Body of pancreas (tissue), 4 donors: ENCODE measurements around the gene PDHX.

Experiments used
- POLR2A ChIP-seq, 3 donors: fragments of 450-650 bp; IDR thresholded peaks; one replicate each; pipeline ENCODE4 v1.6.1; 2016; ENCODE audit warnings: antibody characterized with exemption in 3 of 3, mild to moderate bottlenecking in 2 of 3
- TF ChIP-seq, protein P1 (sequence below), 7 experiments: fragments of 450-650 bp in 4 of 7; fragments of 200-600 bp in 3 of 7; sonication (generic) in 3 of 7; IDR thresholded peaks; one replicate each; pipeline ENCODE4 v1.5.1; 2016 to 2019; ENCODE audit warnings: antibody characterized with exemption in 7 of 7

- TF ChIP-seq, protein P1, sequence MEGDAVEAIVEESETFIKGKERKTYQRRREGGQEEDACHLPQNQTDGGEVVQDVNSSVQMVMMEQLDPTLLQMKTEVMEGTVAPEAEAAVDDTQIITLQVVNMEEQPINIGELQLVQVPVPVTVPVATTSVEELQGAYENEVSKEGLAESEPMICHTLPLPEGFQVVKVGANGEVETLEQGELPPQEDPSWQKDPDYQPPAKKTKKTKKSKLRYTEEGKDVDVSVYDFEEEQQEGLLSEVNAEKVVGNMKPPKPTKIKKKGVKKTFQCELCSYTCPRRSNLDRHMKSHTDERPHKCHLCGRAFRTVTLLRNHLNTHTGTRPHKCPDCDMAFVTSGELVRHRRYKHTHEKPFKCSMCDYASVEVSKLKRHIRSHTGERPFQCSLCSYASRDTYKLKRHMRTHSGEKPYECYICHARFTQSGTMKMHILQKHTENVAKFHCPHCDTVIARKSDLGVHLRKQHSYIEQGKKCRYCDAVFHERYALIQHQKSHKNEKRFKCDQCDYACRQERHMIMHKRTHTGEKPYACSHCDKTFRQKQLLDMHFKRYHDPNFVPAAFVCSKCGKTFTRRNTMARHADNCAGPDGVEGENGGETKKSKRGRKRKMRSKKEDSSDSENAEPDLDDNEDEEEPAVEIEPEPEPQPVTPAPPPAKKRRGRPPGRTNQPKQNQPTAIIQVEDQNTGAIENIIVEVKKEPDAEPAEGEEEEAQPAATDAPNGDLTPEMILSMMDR (IDR thresholded peaks at IDR 0.05): no peak
- TF ChIP-seq POLR2A (IDR thresholded peaks at IDR 0.05): no peak
Measured at GRCh38 chr11:35040221-35040942, 124.0 kb downstream of the PDHX start.
